Measurements from ENCODE around the gene ANKMY1. TPM values are rescaled to one million over a fixed set of nuclear protein-coding genes. Genes with fewer than 3 reads are reported as not detected.
A peak's percentile ranks its signal among the peaks of the same experiment; 100 is the strongest.

Gene ANKMY1
- polyA plus RNA-seq, 12 donors, result 6.0 to 14.1 (median 8.3) TPM; not detected in 1

- no peak for DNase-seq
These were observed 37.7 kb upstream of the ANKMY1 start for GRCh38 chr2:240595381-240596079.

- DNase-seq, result no peak
These were observed 37.0 kb upstream of the ANKMY1 start for GRCh38 chr2:240594511-240595380.

GRCh38 chr2:240593703-240594451 lies 36.1 kb upstream of the ANKMY1 start:
- no peak for DNase-seq

- no peak for DNase-seq
These were observed 35.4 kb upstream of the ANKMY1 start for GRCh38 chr2:240593026-240593702.

GRCh38 chr2:240591784-240592183 lies 34.0 kb upstream of the ANKMY1 start:
- no peak for DNase-seq

GRCh38 chr2:240591226-240591625 lies 33.4 kb upstream of the ANKMY1 start:
- no peak for DNase-seq

GRCh38 chr2:240590681-240591111 lies 32.9 kb upstream of the ANKMY1 start:
- DNase-seq, result no peak

- DNase-seq, result no peak
These were observed 32.2 kb upstream of the ANKMY1 start for GRCh38 chr2:240589850-240590525.

GRCh38 chr2:240589375-240589774 lies 31.6 kb upstream of the ANKMY1 start:
- DNase-seq, result no peak

GRCh38 chr2:240588669-240589068 lies 30.9 kb upstream of the ANKMY1 start:
- DNase-seq, result no peak

GRCh38 chr2:240588006-240588655 lies 30.3 kb upstream of the ANKMY1 start:
- DNase-seq, result no peak

GRCh38 chr2:240586919-240587800 lies 29.4 kb upstream of the ANKMY1 start:
- no peak for DNase-seq

- DNase-seq, result peak; percentile 97
These were observed 28.6 kb upstream of the ANKMY1 start, which contains the start of gene CAPN10 for GRCh38 chr2:240586198-240586918. CAPN10 (plus strand) TSS chr2:240586734; CDS start chr2:240586912, 178 bp downstream.

- DNase-seq, result no peak
These were observed 28.0 kb upstream of the ANKMY1 start for GRCh38 chr2:240585681-240586197.

- no peak for DNase-seq
These were observed 27.3 kb upstream of the ANKMY1 start for GRCh38 chr2:240585101-240585500.

GRCh38 chr2:240584486-240585031 lies 26.8 kb upstream of the ANKMY1 start:
- DNase-seq, result no peak

- DNase-seq, result no peak
These were observed 26.0 kb upstream of the ANKMY1 start for GRCh38 chr2:240583774-240584173.

- no peak for DNase-seq
These were observed 25.0 kb upstream of the ANKMY1 start for GRCh38 chr2:240582781-240583180.
